AG09309 (cell line): ENCODE measurements around the gene HDLBP.

Source experiments
- DNase-seq: peaks from one replicate; pipeline ENCODE4 v3.0.0-alpha.2; 2010; ENCODE audit warnings: low read depth
- H3K4me3 ChIP-seq: 2 replicates; pipeline ENCODE4 v1.5.1; 2011; ENCODE audit warnings: mild to moderate bottlenecking, low read depth, low read length, moderate library complexity; ENCODE audit not compliant: control insufficient read depth
- TF ChIP-seq, protein P1 (sequence below): IDR thresholded peaks from 2 replicates; pipeline ENCODE4 v1.5.1; 2011; ENCODE audit warnings: mild to moderate bottlenecking, low read depth, low read length, inconsistent platforms; ENCODE audit not compliant: insufficient read depth, control insufficient read depth; ENCODE audit errors: missing control alignments

HDLBP gene

DNA sequence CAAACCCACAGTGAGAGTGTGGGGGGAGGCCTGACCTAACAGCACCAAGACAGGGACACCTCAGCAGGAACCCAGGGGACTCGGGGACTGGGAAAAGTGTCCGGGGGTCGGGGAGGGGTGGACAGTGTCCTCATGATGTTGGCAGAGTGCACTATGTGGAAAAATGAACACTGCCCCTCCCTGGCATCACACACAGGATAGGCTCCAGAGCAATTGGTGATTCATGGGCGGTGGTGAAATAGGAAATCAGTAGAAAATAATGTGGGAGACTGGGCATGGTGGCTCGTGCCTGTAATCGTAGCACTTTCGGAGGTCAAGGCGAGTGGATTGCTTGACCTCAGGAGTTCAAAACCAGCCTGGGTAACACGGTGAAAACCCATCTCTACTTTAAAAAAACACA lies 130.6 kb downstream of the HDLBP start:
- TF ChIP-seq, protein P1, sequence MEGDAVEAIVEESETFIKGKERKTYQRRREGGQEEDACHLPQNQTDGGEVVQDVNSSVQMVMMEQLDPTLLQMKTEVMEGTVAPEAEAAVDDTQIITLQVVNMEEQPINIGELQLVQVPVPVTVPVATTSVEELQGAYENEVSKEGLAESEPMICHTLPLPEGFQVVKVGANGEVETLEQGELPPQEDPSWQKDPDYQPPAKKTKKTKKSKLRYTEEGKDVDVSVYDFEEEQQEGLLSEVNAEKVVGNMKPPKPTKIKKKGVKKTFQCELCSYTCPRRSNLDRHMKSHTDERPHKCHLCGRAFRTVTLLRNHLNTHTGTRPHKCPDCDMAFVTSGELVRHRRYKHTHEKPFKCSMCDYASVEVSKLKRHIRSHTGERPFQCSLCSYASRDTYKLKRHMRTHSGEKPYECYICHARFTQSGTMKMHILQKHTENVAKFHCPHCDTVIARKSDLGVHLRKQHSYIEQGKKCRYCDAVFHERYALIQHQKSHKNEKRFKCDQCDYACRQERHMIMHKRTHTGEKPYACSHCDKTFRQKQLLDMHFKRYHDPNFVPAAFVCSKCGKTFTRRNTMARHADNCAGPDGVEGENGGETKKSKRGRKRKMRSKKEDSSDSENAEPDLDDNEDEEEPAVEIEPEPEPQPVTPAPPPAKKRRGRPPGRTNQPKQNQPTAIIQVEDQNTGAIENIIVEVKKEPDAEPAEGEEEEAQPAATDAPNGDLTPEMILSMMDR = no peak
- no peak overlapping the region for H3K4me3 ChIP-seq

DNA sequence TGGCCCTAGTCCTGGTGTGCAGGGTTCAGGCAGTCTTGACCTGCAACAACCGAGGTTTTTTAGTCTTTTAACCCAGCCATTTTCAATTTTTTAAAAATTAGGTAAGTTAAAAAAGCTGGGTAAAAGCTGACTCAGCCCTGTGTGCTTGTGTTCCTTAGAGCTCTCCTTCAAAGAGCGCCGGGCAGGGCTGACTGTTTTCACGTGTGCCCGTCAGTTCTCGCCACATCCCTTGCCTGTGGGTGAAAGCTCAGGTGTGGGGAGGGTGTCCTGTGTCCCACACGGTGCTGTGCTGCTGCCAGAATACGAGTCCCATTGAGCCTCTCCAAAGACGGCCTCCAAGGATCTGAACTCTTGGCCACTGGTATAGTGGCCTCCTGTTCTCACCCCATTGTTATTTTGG lies 132.3 kb downstream of the HDLBP start:
- TF ChIP-seq, protein P1 = no peak
- no peak overlapping the region for H3K4me3 ChIP-seq
- DNase-seq = no peak

More for the DNA sequence above, 130.6 kb downstream of the HDLBP start:
- DNase-seq = no peak

DNA sequence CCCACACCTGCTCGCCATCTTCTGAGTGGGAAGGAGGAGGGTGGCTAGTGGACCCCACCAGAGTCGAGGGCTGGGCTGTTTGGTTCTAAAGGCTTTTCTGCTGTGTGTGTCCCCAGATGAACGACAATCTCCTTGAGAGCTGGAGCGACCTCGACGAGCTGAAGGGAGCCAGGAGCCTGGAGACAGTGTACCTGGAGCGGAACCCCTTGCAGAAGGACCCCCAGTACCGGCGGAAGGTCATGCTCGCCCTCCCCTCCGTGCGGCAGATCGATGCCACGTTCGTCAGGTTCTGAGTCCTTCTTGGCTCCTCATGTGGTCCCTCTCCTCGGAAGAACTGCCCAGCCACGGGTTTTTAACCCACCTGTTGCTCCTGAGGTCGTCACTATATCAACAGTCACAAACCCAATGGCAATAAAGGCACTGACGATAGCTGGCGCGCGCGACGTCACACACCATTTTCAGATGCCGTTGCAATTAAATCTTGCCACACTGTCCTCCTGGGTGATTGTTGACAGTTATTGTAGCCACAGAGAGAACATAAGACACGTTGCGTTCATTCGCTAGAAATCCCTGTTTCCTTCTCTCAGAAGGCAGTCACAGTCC lies 132.8 kb downstream of the HDLBP start:
- H3K4me3 ChIP-seq = no peak overlapping the region
- TF ChIP-seq, protein P1 = no peak
- DNase-seq = no peak

DNA sequence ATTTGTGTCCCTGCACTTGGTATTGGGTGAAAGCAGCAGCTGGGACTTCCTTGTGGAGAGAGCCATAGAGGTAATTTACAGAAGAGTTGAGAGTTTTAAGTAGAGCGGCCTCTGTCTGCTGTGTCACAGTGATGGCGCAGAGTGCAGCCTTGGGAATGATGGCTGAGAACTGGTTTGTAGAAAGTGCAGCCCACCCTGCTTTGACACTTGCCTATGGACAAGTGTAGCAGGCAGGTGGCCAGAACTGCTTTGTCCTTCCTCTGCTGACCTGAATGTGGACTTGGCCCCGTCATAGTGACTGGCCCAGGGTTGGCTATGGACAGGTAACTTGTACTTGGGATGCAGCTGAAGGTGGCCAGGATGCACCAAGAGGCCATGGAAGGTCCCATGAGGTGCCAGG lies 133.3 kb downstream of the HDLBP start:
- no peak overlapping the region for H3K4me3 ChIP-seq
- no peak for DNase-seq
- TF ChIP-seq, protein P1 = no peak

DNA sequence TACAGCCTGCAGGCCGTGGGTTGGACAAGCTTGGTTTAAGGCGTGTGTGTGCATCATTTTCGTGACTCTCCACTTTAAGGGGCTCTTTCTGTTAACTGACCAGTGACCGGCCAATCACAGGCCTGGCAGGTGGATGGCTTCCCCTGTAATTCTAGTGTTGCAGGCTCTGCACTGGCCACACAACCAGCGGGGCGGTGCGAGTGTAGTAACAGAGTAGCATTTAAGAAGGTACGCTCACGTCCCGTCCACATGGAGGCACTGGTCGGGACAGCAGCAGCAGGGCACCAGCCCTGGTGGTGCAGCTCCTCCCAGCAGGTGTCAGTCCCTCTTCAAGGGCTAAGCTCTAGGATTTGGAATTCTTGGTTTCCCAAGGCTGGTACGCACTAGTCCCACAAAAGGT lies 135.0 kb downstream of the HDLBP start:
- no peak for DNase-seq
- TF ChIP-seq, protein P1 = no peak

DNA sequence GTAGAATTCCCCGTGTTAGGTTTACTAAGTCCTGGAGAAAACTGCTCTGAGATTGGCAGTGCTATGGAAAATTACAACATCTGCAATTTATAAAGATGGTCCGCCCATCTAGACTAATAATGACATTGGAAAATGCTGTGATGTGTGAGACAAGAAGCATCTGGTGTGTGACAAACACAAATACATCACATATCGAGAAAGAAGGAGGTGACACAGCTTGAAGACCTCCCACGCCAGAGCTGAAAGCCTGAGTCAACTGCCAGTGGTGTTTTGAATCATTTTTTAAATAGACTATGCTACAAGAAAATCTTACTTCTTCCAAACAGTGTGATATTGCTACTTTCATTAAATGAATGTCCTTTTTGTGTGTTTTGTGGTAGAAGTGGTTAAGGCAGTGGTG lies 135.6 kb downstream of the HDLBP start:
- TF ChIP-seq, protein P1 = no peak
- DNase-seq = no peak
- H3K4me3 ChIP-seq = no peak overlapping the region

More for the DNA sequence above, 135.0 kb downstream of the HDLBP start:
- H3K4me3 ChIP-seq = no peak overlapping the region
